ENCODE data around the gene MRPS34.
A peak's percentile ranks its signal among the peaks of the same experiment; 100 is the strongest.

MRPS34 gene

DNA sequence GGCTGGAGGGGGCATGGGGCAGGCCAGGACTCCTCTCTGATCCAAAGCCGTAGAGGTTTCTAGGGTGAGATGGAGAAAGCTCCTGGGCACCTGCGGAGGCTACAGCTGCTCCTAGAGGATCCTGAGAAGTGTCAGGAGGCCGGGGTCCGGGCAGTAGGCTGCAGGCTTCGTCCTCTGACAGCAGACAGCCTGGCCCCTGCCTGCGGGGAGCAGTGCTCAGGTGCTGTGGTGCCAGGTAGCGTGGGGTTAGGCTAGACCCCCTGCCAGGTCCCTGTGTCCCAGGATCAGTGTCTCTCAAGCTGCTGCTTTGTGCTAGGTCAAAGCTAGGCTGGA, 1.5 kb upstream of the MRPS34 start:
- Histone ChIP-seq H3K9ac (ENCODE audit: low read length) (peak overlapping the region; percentile 97; the same call in 1 of the 2 replicates), H3K79me2 (ENCODE audit: low read length) (peaks cover 35% of the 10 kb centered on the region), H3K27me3 (ENCODE audit: low read depth, low read length) (no peaks in the 10 kb centered on the region), H3K27ac (ENCODE audit: low read length) (no peak overlapping the region), H3K9me3 (ENCODE audit: insufficient read depth, low read length) (no peaks in the 10 kb centered on the region), H3K4me2 (ENCODE audit: low read length) (peak overlapping the region; percentile 97), H2AFZ (ENCODE audit: low read depth, low read length) (no peak overlapping the region), H3K4me3 (ENCODE audit: low read length) (peak overlapping the region; percentile 99), H4K20me1 (ENCODE audit: insufficient read depth, low read length) (no peaks in the 10 kb centered on the region), H3K36me3 (replicated peaks; ENCODE audit: low read depth, low read length) (peaks cover 7% of the 10 kb centered on the region), H3K4me1 (ENCODE audit: low read length) (peaks cover 12% of the 10 kb centered on the region)
- TF ChIP-seq EZH2phosphoT487 (IDR thresholded peaks at IDR 0.05; ENCODE audit: low read depth): no peak

DNA sequence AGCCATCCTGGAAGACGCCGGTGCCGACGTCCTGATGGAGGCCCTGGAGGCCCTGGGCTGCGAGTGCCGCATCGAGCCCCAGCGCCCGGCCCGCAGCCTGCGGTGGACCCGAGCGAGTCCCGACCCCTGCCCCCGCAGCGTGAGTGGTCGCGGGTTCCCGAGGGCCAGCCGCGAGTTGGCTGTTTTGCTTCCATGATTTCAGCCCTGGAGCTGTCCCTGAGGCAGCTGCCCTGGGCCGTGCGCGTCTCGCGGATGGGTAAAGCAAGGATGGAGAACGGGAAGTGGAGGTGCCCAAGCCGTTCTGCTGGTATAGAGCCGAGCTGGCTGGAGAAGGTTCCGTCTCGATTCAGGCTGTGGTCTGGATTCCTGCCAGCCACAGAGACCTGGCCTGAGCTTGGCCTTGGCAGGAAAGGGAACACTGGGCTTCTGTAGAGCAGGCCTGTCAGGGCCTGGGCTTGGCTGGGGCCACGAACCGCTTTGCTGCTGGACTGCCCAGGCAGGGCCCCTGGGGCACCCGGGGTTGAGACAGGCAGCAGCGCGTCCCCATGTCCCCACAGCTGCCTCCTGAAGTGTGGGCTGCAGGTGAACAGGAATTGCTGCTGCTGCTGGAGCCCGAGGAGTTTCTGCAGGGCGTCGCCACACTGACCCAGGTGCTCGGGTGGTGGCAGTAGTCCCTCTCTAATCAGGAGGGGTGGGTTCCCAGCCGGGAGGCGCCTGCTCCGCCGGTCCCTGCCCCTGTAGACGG, 941 bp upstream of the MRPS34 start:
- Histone ChIP-seq H3K4me2 (ENCODE audit: low read length) (peak overlapping the region; percentile 97), H2AFZ (ENCODE audit: low read depth, low read length) (no peak overlapping the region), H3K36me3 (replicated peaks; ENCODE audit: low read depth, low read length) (peaks cover 7% of the 10 kb centered on the region), H4K20me1 (ENCODE audit: insufficient read depth, low read length) (no peaks in the 10 kb centered on the region), H3K27me3 (ENCODE audit: low read depth, low read length) (no peaks in the 10 kb centered on the region), H3K4me1 (ENCODE audit: low read length) (peaks cover 12% of the 10 kb centered on the region), H3K9ac (ENCODE audit: low read length) (peak overlapping the region; percentile 97), H3K27ac (ENCODE audit: low read length) (peak overlapping the region; percentile 82), H3K9me3 (ENCODE audit: insufficient read depth, low read length) (no peaks in the 10 kb centered on the region), H3K4me3 (ENCODE audit: low read length) (peak overlapping the region; percentile 99), H3K79me2 (ENCODE audit: low read length) (peaks cover 35% of the 10 kb centered on the region)
- no peak for TF ChIP-seq EZH2phosphoT487 (IDR thresholded peaks at IDR 0.05; ENCODE audit: low read depth)
- TF ChIP-seq, protein P1, sequence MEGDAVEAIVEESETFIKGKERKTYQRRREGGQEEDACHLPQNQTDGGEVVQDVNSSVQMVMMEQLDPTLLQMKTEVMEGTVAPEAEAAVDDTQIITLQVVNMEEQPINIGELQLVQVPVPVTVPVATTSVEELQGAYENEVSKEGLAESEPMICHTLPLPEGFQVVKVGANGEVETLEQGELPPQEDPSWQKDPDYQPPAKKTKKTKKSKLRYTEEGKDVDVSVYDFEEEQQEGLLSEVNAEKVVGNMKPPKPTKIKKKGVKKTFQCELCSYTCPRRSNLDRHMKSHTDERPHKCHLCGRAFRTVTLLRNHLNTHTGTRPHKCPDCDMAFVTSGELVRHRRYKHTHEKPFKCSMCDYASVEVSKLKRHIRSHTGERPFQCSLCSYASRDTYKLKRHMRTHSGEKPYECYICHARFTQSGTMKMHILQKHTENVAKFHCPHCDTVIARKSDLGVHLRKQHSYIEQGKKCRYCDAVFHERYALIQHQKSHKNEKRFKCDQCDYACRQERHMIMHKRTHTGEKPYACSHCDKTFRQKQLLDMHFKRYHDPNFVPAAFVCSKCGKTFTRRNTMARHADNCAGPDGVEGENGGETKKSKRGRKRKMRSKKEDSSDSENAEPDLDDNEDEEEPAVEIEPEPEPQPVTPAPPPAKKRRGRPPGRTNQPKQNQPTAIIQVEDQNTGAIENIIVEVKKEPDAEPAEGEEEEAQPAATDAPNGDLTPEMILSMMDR (IDR thresholded peaks at IDR 0.05; ENCODE audit: low read depth, low read length): no peak

DNA sequence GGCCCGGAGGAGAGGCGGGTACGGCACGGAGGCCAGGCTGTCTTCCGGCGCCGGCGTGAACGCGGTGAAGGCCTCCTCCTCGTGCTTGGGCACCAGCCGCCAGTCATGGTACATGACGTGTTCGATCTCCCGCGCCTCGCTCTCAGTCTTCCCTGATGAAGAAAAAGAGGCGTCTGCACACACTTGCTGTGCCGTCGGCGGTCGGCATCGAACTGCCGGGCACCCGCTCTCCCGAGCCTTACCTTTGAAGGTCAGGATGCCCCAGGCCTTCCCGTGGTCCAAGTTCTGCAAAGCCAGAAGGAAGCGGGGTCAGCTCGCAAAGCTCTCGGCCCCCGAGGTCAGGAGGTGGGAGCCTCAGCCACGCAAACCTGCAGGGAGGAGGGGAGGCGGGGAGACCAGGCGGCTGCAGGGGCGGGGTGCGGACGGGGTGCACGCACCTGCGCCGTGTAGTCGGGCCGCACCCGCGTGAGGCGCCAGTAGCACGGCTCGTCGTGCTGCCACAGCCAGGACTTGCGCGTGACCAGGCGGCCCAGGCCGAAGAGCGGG, 499 bp downstream of the MRPS34 start, which contains the start of gene EME2:
Gene EME2 (plus strand): TSS at position 449 of the 546 bp plus-strand sequence. CDS start 418 bp downstream, outside the sequence.
- Histone ChIP-seq H3K27ac (ENCODE audit: low read length) (peak within 1 kb of the TSS; percentile 82), H4K20me1 (ENCODE audit: insufficient read depth, low read length) (no peaks in the 10 kb centered on the region), H3K27me3 (ENCODE audit: low read depth, low read length) (no peaks in the 10 kb centered on the region), H3K36me3 (replicated peaks; ENCODE audit: low read depth, low read length) (peaks cover 7% of the 10 kb centered on the region), H3K9me3 (ENCODE audit: insufficient read depth, low read length) (no peaks in the 10 kb centered on the region), H3K9ac (ENCODE audit: low read length) (peak within 1 kb of the TSS; percentile 97), H3K4me2 (ENCODE audit: low read length) (peak within 1 kb of the TSS; percentile 97), H3K4me1 (ENCODE audit: low read length) (peaks cover 12% of the 10 kb centered on the region), H2AFZ (ENCODE audit: low read depth, low read length) (no peak within 1 kb of the TSS), H3K79me2 (ENCODE audit: low read length) (peaks cover 35% of the 10 kb centered on the region), H3K4me3 (ENCODE audit: low read length) (peak within 1 kb of the TSS; percentile 99)
- TF ChIP-seq EZH2phosphoT487 (IDR thresholded peaks at IDR 0.05; ENCODE audit: low read depth): no peak
- TF ChIP-seq, protein P1 (IDR thresholded peaks at IDR 0.05; ENCODE audit: low read depth, low read length): no peak

DNA sequence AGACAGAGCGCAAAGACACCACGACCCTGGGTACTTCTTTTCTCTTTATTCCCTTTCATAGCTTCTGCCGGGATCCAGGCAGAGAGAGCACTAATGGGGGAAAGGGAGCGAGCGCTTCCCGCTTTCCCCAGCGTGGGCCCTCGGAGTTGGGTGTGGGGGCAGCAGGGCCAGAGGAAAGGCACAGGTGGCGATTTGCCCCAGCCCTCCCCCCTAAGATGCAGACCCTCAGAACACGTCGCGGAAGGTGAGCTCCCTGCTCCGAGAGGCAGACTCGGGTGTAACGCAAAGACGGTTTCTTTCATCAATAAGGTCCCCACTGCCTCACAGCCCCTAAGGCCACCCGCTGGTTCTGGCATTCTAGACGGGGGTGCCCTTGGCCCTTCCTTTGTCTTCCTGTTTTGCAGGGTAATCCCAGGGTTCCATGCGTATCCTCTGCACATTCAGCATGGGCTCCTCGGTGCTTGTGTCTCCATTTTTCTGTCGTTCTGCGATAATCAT, 1.0 kb downstream of the MRPS34 start:
- Histone ChIP-seq H3K36me3 (replicated peaks; ENCODE audit: low read depth, low read length) (peaks cover 7% of the 10 kb centered on the region), H3K79me2 (ENCODE audit: low read length) (peaks cover 35% of the 10 kb centered on the region)
- TF ChIP-seq, protein P1 (IDR thresholded peaks at IDR 0.05; ENCODE audit: low read depth, low read length): no peak
- TF ChIP-seq EZH2phosphoT487 (IDR thresholded peaks at IDR 0.05; ENCODE audit: low read depth): no peak

More for the DNA sequence above, 1.0 kb downstream of the MRPS34 start:
- H3K9me3 ChIP-seq (ENCODE audit: insufficient read depth, low read length): no peaks in the 10 kb centered on the region
- H3K4me2 ChIP-seq (ENCODE audit: low read length): peak overlapping the region; percentile 95
- no peak overlapping the region for H2AFZ ChIP-seq (ENCODE audit: low read depth, low read length)
- H3K27ac ChIP-seq (ENCODE audit: low read length): peak overlapping the region; percentile 82
- no peaks in the 10 kb centered on the region for H3K27me3 ChIP-seq (ENCODE audit: low read depth, low read length)
- H3K4me1 ChIP-seq (ENCODE audit: low read length): peaks cover 12% of the 10 kb centered on the region
- peak overlapping the region; percentile 99 for H3K4me3 ChIP-seq (ENCODE audit: low read length)
- peak overlapping the region; percentile 97 for H3K9ac ChIP-seq (ENCODE audit: low read length)
- H4K20me1 ChIP-seq (ENCODE audit: insufficient read depth, low read length): no peaks in the 10 kb centered on the region

Data from OCI-LY3 (cell line).